Kidney (tissue), 14 donors: ENCODE results near the gene UNC119B. TPM values are rescaled to one million over a fixed set of nuclear protein-coding genes. Genes with fewer than 3 reads are reported as not detected.
A peak's percentile ranks its signal among the peaks of the same experiment; 100 is the strongest.

Source experiments
- DNase-seq, 5 donors: peaks; one replicate each; pipeline ENCODE4 v3.0.0-alpha.2; 2013 to 2020
- FAIRE-seq: peaks from 2 replicates; lab custom pipeline; 2012; peaks lifted over from hg19 to GRCh38; lab: Jason Lieb, UNC
- H3K27ac ChIP-seq, 2 donors: one replicate each; pipeline ENCODE4 v1.7.0; 2013; ENCODE audit warnings: low read depth in 2 of 2, low read length in 2 of 2, inconsistent platforms in 1 of 2
- H3K27me3 ChIP-seq: one replicate; pipeline ENCODE4 v1.7.1; 2013; ENCODE audit warnings: low read length, inconsistent platforms; ENCODE audit not compliant: control insufficient read depth, insufficient read depth
- H3K36me3 ChIP-seq, 3 donors: one replicate each; pipeline versions ENCODE4 v1.7.0 to v1.7.1; 2013; ENCODE audit warnings: low read length in 3 of 3, control low read depth in 1 of 3, inconsistent platforms in 1 of 3; ENCODE audit not compliant: insufficient read depth in 3 of 3, control insufficient read depth in 2 of 3
- H3K4me1 ChIP-seq, 3 donors: one replicate each; pipeline versions ENCODE4 v1.7.0 to v1.7.1; 2013; ENCODE audit warnings: low read length in 3 of 3, inconsistent platforms in 1 of 3, low read depth in 1 of 3; ENCODE audit not compliant: control insufficient read depth in 2 of 3, insufficient read depth in 2 of 3
- H3K4me3 ChIP-seq, 3 donors: one replicate each; pipeline versions ENCODE4 v1.7.0 to v1.8.1; 2013; ENCODE audit warnings: low read length in 3 of 3, control low read depth in 1 of 3, inconsistent platforms in 1 of 3
- H3K9ac ChIP-seq, 3 donors: one replicate each; pipeline versions ENCODE4 v1.7.0 to v1.7.1; 2013; ENCODE audit warnings: low read length in 3 of 3, control low read depth in 1 of 3, inconsistent platforms in 1 of 3
- H3K9me3 ChIP-seq, 3 donors: one replicate each; pipeline versions ENCODE4 v1.7.0 to v1.7.1; 2013; ENCODE audit warnings: low read length in 3 of 3, control low read depth in 1 of 3, inconsistent platforms in 1 of 3; ENCODE audit not compliant: control insufficient read depth in 2 of 3, insufficient read depth in 1 of 3
- CTCF ChIP-seq: IDR thresholded peaks from 3 replicates; pipeline ENCODE4 v1.5.1; 2012; ENCODE audit warnings: mild to moderate bottlenecking, moderate library complexity, borderline replicate concordance; ENCODE audit not compliant: insufficient read depth; ENCODE audit errors: extremely low read depth
- intact Hi-C: fragments of 100-400 bp; cut with DNase I; formaldehyde crosslinking; loops from one replicate; pipeline ENCODE4 v1.11.1; 2022
- polyA plus RNA-seq: library from polyadenylated mRNA; stranded (reverse); fragments of 350-450 nt; fragmentation: Illumina TruSeq; extraction: RNeasy Lipid Tissue Mini Kit (QIAGEN cat#74804); gene quantifications from one replicate; pipeline ENCODE4 v1.2.3, GENCODE V29; 2014; ENCODE audit warnings: low read depth, low replicate concordance; ENCODE audit not compliant: insufficient read depth
- total RNA-seq: library from RNA; stranded (reverse); fragmentation: NEBNext Ultra II Directional; extraction: Animal tissue kit (Norgen Biotek cat#: 25700); gene quantifications from one replicate; pipeline ENCODE4 v1.2.1, GENCODE V29; 2021
- donor health status: control.
- donor health status: control.
- donor health status: control.
- donor health status: control.
- donor health status: control.
- donor health status: DM: yes; HTN: yes; CAD: no.
- donor health status: Normal renal cell carcinoma (clear cell type).

Gene UNC119B
- total and polyA plus RNA-seq, 2 donors from 2014 or later: 29.4 to 44.5 TPM

DNA sequence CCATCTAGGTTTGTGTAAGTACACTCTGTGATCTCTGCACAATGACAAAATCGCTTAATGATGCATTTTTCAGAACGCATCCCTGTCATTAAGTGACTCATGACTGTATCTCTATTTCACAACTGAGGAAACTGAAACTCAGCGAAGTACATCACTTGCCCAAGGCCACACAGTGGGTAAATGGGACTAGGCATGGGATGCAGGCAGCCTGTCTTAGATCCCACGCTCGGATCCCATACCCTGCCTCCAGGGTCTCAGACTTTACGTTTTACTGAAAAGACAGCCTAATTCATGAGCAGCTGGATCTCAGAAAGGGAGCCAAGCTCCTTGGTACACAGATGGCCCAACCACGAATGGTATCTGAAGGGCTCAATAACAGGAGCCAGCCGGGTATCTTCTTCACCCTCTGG, 25.7 kb upstream of the UNC119B start:
- no peak overlapping the region for H3K27ac ChIP-seq
- intact Hi-C loops: no loop called here
- no peak overlapping the region for H3K4me3 ChIP-seq
- H3K36me3 ChIP-seq: no peaks in the 10 kb centered on the region
- H3K4me1 ChIP-seq: peaks cover 9 to 15% (median 13%) of the 10 kb centered on the region in 3 donors
- TF ChIP-seq CTCF: no peak
- FAIRE-seq: no peak
- H3K9me3 ChIP-seq: no peaks in the 10 kb centered on the region
- no peaks in the 10 kb centered on the region for H3K27me3 ChIP-seq
- no peak for DNase-seq
- no peak overlapping the region for H3K9ac ChIP-seq

DNA sequence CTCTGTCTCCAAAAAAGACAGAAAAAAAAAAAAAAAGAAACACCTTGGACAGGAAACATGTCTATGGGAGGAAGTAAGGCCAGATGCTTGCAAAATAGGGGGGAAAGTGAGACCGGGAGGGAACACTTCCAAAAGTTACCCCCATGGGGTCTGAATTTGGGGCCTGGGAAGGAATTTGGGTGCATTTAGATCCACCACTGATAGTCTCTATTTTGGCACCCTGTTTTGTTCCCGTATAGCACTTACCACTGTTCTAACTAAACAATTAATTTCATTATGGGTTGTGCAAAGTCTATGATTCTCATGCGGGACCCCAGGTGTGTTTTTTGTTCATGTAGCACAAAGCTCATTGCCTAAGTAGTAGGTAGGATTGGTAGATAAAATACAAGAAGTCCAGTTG, 24.7 kb upstream of the UNC119B start:
- H3K27ac ChIP-seq: no peak overlapping the region
- intact Hi-C loops: no loop called here
- H3K27me3 ChIP-seq: no peaks in the 10 kb centered on the region
- peak overlapping the region in 1 of 3 donors; percentile 93 for H3K4me3 ChIP-seq
- H3K9ac ChIP-seq: peak overlapping the region in 1 of 3 donors; percentile 87
- no peak for TF ChIP-seq CTCF
- H3K9me3 ChIP-seq: no peaks in the 10 kb centered on the region
- no peaks in the 10 kb centered on the region for H3K36me3 ChIP-seq
- no peak for DNase-seq
- FAIRE-seq: no peak
- peaks cover 9 to 18% (median 17%) of the 10 kb centered on the region in 3 donors for H3K4me1 ChIP-seq

DNA sequence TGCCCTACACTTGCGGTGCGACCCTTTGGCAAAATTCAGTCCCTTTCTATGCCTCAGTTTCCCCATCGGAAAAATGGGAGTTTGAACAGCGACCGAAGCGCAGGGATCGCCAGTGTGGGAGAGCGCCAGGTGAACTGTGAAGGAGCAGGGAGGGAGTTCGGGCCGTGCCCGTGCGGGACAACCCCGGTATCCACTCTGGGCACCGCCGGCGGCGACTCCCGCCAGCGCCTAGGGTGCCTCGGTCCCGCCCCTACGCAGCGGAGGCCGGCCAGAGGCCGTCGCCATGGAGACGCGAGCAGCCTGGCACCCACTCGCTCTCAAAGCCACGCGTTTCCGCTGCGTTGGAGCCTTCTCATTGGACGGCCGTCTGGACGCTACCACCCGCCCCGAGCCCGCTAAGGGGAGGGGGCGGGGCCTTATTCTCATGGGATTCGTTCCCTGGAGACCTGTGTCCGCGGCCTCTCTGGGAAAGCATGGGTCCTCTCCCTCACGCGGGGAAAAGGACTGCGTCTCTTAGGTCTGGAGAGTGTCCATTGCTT, 24.0 kb upstream of the UNC119B start:
- Histone ChIP-seq H3K4me1 (peaks cover 9 to 18% (median 17%) of the 10 kb centered on the region in 3 donors), H3K9ac (peak overlapping the region; percentile 69 to 87 (median 78)), H3K4me3 (peak overlapping the region; percentile 90 to 93 (median 93)), H3K27ac (peak overlapping the region; percentile 94 to 95), H3K27me3 (no peaks in the 10 kb centered on the region), H3K9me3 (no peaks in the 10 kb centered on the region), H3K36me3 (no peaks in the 10 kb centered on the region)
- TF ChIP-seq CTCF: no peak
- DNase-seq: peak; percentile 97 to 100 (median 99)
- FAIRE-seq: no peak
- intact Hi-C loops: no loop called here
